HepG2 (cell line): Measurements from ENCODE around the gene PARVB. TPM values are rescaled to one million over a fixed set of nuclear protein-coding genes. Genes with fewer than 3 reads are reported as not detected.

Experiments
- BCL6 ChIP-seq: IDR thresholded peaks from 2 replicates; pipeline ENCODE4 v1.6.1; 2016; ENCODE audit warnings: missing genetic modification reagents, missing compliant biosample characterization
- E2F2 ChIP-seq: sonication (generic); formaldehyde crosslinking; IDR thresholded peaks from 2 replicates; pipeline ENCODE4 v1.4.0; 2020; ENCODE audit warnings: missing genetic modification reagents, borderline replicate concordance
- ETS1 ChIP-seq: sonication (generic); formaldehyde crosslinking; IDR thresholded peaks from 2 replicates; pipeline ENCODE4 v1.4.0; 2020; ENCODE audit warnings: missing genetic modification reagents
- ETV5 ChIP-seq: IDR thresholded peaks from 2 replicates; pipeline ENCODE4 v1.6.1; 2018; ENCODE audit warnings: missing biosample characterization, missing genetic modification reagents, inconsistent platforms, borderline replicate concordance
- HNF1B ChIP-seq: sonication (generic); formaldehyde crosslinking; IDR thresholded peaks from 2 replicates; pipeline ENCODE4 v1.5.1; 2020; ENCODE audit warnings: mild to moderate bottlenecking, moderate library complexity, missing genetic modification reagents
- RAD21 ChIP-seq: fragments of 450-650 bp; formaldehyde crosslinking; IDR thresholded peaks from 2 replicates; pipeline ENCODE4 v1.5.0; 2020; ENCODE audit warnings: mild to moderate bottlenecking
- SAP130 ChIP-seq: IDR thresholded peaks from 2 replicates; pipeline ENCODE4 v1.6.1; 2016; ENCODE audit warnings: low read depth
- SKI ChIP-seq: fragments of 450-650 bp; IDR thresholded peaks from one replicate; pipeline ENCODE4 v1.6.1; 2018; ENCODE audit warnings: mild to moderate bottlenecking; ENCODE audit not compliant: partially characterized antibody
- ZNF253 ChIP-seq: sonication (generic); formaldehyde crosslinking; IDR thresholded peaks from 2 replicates; pipeline ENCODE4 v1.8.0; 2022; ENCODE audit warnings: mild to moderate bottlenecking, missing genetic modification reagents, borderline replicate concordance
- ZNF564 ChIP-seq: sonication (generic); formaldehyde crosslinking; IDR thresholded peaks from 2 replicates; pipeline ENCODE4 v1.8.1; 2023; ENCODE audit warnings: mild to moderate bottlenecking, missing genetic modification reagents
- ZNF713 ChIP-seq: sonication (generic); formaldehyde crosslinking; IDR thresholded peaks from 2 replicates; pipeline ENCODE4 v1.4.0; 2020; ENCODE audit warnings: mild to moderate bottlenecking, missing genetic modification reagents
- ZNF746 ChIP-seq: sonication (generic); formaldehyde crosslinking; IDR thresholded peaks from 2 replicates; pipeline ENCODE4 v1.8.0; 2022; ENCODE audit warnings: mild to moderate bottlenecking, missing genetic modification reagents
- polyA plus RNA-seq, 8 experiments: library from polyadenylated mRNA; depleted of rRNA in 3 of 8; stranded (reverse) in 7 of 8; unstranded in 1 of 8; fragments of >200 nt; fragmentation: Illumina TruSeq in 4 of 8; extraction: Trizol in 4 of 8; gene quantifications; 2 replicates each; pipeline versions ENCODE4 v1.2.1 to v1.2.3, GENCODE V29; 2011 to 2016; ENCODE audit warnings: low read depth in 4 of 8, missing spikeins in 1 of 8, mixed read lengths in 1 of 8; ENCODE audit not compliant: insufficient read depth in 1 of 8
- total RNA-seq, 5 experiments: library from RNA; depleted of rRNA; stranded (reverse); fragments of >200 nt; fragmentation: Illumina TruSeq; extraction: Trizol; gene quantifications; 2 replicates each; pipeline ENCODE4 v1.2.3, GENCODE V29; 2016; ENCODE audit warnings: low read depth in 1 of 5

Gene PARVB
- total and polyA plus RNA-seq, 2 of the 13 experiments (the other 11 are each of a cell fraction or from before 2014, with no cell fraction given): 0.11 to 0.15 TPM

GRCh38 chr22:44206330-44206645 lies 182.2 kb downstream of the PARVB start (continued):
- TF ChIP-seq ZNF746 (CRISPR knock-in tag) (no peak), SKI (no peak), ZNF713 (CRISPR knock-in tag) (no peak), ETV5 (CRISPR knock-in tag) (no peak), ETS1 (CRISPR knock-in tag) (no peak), ZNF253 (CRISPR knock-in tag) (no peak), SAP130 (no peak), E2F2 (CRISPR knock-in tag) (no peak), BCL6 (CRISPR knock-in tag) (no peak), ZNF564 (CRISPR knock-in tag) (no peak), RAD21 (CRISPR knock-in tag) (no peak), HNF1B (no peak)
